Measurements from ENCODE around the gene FAS.

DNA sequence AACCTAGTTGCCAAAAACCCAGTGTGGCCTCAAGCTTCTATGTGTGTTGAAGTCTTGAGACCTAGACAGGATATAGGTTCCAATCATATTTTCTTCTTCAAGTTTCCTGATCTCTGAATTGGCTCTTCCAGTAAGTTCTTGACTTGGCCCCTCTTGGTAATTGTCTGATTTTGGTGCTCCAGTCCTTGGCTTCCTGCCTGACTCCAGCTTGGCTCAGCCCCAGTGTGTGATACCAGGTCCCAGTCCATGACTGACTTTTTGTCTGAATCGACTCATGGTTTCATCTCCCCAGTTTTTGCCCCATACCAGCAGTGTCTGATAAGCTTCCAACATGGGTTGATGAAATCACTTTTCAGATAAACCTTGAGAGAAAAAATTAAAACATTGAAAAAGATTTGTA lies 72.3 kb downstream of the FAS start:
- TF ChIP-seq EP300 (IDR thresholded peaks at IDR 0.05) (no peak), CTCF (IDR thresholded peaks at IDR 0.05) (no peak), POLR2A (IDR thresholded peaks at IDR 0.05) (no peak)
